ENCODE results near the gene NUP93.
A peak's percentile ranks its signal among the peaks of the same experiment; 100 is the strongest.

The NUP93 gene

GRCh38 chr16:56764835-56765234, 34.9 kb downstream of the NUP93 start:
- intact Hi-C loops (cut with DNase I; ENCODE audit: low total_unique reads), result no loop called here
- no peaks in the 10 kb centered on the region for H3K27me3 ChIP-seq
- H3K9me3 ChIP-seq, result no peaks in the 10 kb centered on the region
- DNase-seq, result no peak
- H3K27ac ChIP-seq, result no peak overlapping the region
- H3K4me1 ChIP-seq, result no peaks in the 10 kb centered on the region
- peaks cover 0 to 20% (median 9%) of the 10 kb centered on the region in 3 donors for H3K36me3 ChIP-seq
- no peak overlapping the region for H3K4me3 ChIP-seq
- no peak for TF ChIP-seq CTCF (IDR thresholded peaks at IDR 0.05)

GRCh38 chr16:56765949-56766348, 36.0 kb downstream of the NUP93 start:
- Histone ChIP-seq H3K4me1 (peaks cover 0 to under 1% (median 0%) of the 10 kb centered on the region in 4 donors), H3K36me3 (peaks cover 0 to 10% (median 0%) of the 10 kb centered on the region in 3 donors), H3K27me3 (no peaks in the 10 kb centered on the region), H3K27ac (no peak overlapping the region), H3K9me3 (no peaks in the 10 kb centered on the region), H3K4me3 (no peak overlapping the region)
- intact Hi-C loops (cut with DNase I; ENCODE audit: low total_unique reads), result no loop called here
- no peak for DNase-seq
- no peak for TF ChIP-seq CTCF (IDR thresholded peaks at IDR 0.05)

GRCh38 chr16:56767024-56767423, 37.1 kb downstream of the NUP93 start:
- no peak overlapping the region for H3K4me3 ChIP-seq
- no peak overlapping the region for H3K27ac ChIP-seq
- TF ChIP-seq CTCF (IDR thresholded peaks at IDR 0.05), result no peak
- peaks cover 0 to 12% (median 3%) of the 10 kb centered on the region in 4 donors for H3K4me1 ChIP-seq
- no peaks in the 10 kb centered on the region for H3K27me3 ChIP-seq
- H3K36me3 ChIP-seq, result peaks cover 0 to 10% (median 0%) of the 10 kb centered on the region in 3 donors
- intact Hi-C loops (cut with DNase I; ENCODE audit: low total_unique reads), result no loop called here
- DNase-seq, result no peak
- H3K9me3 ChIP-seq, result no peaks in the 10 kb centered on the region

- DNase-seq, result no peak
- H3K4me1 ChIP-seq, result peaks cover 0 to 20% (median 7%) of the 10 kb centered on the region in 4 donors
- H3K27me3 ChIP-seq, result no peaks in the 10 kb centered on the region
- no peak overlapping the region for H3K27ac ChIP-seq
- H3K36me3 ChIP-seq, result peaks cover 0 to 10% (median 0%) of the 10 kb centered on the region in 3 donors
- H3K9me3 ChIP-seq, result no peaks in the 10 kb centered on the region
- no peak overlapping the region for H3K4me3 ChIP-seq
- intact Hi-C loops (cut with DNase I; ENCODE audit: low total_unique reads), result no loop called here
- TF ChIP-seq CTCF (IDR thresholded peaks at IDR 0.05), result no peak
Observed at GRCh38 chr16:56769677-56770076, 39.7 kb downstream of the NUP93 start.

- intact Hi-C loops (cut with DNase I; ENCODE audit: low total_unique reads), result no loop called here
- no peaks in the 10 kb centered on the region for H3K9me3 ChIP-seq
- no peaks in the 10 kb centered on the region for H3K27me3 ChIP-seq
- TF ChIP-seq CTCF (IDR thresholded peaks at IDR 0.05), result no peak
- H3K4me3 ChIP-seq, result peak overlapping the region; percentile 1 to 12
- peaks cover 0 to 28% (median 14%) of the 10 kb centered on the region in 4 donors for H3K4me1 ChIP-seq
- no peak for DNase-seq
- peaks cover 0 to 7% (median 0%) of the 10 kb centered on the region in 3 donors for H3K36me3 ChIP-seq
- H3K27ac ChIP-seq, result peak overlapping the region; percentile 18 to 53
Observed at GRCh38 chr16:56771558-56772279, 41.8 kb downstream of the NUP93 start.

Measured in tibial artery (tissue), 4 donors.